ENCODE results near the gene KDM4B. TPM values are rescaled to one million over a fixed set of nuclear protein-coding genes. Genes with fewer than 3 reads are reported as not detected.

KDM4B gene
- total RNA-seq, 1 experiment from 2014 or later, result 7.2 TPM

DNA sequence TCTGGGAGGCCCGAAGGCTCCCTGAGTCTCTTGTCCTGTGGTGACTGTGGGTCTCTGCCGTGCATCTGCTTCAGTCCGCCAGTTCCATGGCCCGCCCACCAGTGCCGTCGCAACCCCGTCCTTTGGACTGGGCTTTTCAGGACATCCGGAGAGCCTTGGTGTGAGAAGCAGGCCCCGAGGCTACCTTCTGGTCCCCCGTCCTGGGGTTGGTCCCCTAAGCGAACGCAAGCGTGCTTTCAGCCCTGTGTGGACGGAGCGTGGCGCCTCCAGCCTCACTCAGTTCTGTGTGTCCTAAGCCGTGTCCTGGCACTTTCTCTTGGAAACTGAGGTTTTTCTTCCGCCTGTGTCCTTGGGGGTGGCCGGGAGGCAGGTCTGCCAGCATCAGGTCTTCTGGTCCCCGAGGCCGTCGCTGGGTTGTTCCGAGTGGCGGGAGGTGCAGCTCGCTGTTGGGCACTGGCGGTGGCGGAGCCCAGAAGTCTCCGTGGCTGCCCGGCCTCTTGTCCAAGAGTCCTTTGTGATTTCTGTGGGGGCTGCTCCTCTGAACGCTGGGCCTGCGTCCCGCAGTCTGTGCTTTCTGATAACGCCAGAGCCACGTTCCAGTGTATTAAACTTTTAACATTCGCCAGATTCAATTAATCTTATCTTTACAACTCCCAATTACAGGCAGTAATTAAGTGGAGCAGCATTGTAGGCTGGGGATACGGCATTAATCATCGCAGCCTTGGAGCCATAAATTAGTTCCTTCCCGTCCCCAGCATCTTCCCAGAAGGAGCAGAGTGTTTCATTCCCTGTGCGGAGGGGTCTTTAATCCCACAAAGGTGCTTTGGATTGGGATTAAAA is 99.5 kb downstream of the KDM4B start:
- DNase-seq (ENCODE audit: low spot score), result no peak

DNA sequence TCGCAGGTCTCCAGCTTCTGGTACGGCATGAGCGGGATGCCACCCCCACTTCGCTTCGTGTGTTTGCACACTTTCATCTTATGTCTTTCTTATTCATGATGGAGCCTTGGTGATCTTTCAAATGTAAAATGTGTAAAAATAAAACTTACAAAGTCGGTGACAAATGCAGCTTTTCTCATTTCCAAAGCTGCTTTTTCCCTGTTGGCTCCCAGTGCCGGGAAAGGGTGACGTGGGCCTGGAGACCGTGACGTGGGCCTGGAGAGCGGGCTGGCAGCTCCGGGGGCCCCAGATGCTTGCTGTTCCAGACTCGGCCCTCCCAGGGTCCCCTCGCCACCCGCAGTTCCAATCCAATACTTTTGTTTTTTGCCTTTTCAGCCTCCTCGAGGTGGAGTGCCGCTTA is 101.4 kb downstream of the KDM4B start:
- DNase-seq (ENCODE audit: low spot score), result no peak

DNA sequence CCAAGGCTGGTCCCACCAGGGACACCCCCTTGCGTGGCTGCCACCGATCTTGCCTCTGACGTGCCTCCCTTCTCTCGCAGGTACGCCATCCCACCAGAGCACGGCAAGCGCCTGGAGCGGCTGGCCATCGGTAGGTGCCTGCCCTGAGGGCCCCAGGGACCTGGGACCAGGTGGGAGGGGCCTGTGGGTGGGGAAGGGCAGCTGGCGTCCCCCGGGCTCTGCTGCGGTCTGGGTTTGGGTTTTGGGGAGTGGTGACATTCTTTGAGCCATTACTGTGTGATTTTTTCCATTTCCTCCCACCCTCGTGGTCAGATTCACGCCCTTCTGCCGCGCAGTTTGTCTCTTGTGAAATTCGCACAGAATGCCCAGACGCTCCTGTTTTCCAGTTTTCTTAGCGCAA is 102.0 kb downstream of the KDM4B start:
- no peak for DNase-seq (ENCODE audit: low spot score)

DNA sequence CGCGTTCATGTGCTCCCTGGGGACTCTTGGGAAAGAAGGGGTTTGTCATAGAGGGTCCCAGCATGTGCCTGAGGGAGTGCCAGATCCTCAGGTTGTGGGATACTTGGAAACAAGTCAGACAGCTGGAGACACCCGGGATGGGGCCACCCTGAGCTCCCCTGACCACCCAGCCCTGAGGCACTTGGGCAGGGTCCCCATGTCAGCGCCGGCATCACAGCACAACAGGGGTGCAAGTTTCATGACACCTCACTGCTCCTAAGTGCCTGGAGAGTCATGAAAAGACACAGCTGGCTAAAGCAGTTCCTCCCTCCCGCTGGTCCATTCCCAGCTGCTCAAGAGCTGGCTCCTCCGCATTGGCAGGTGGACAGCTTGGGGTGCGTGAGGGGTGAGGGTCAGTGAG is 102.7 kb downstream of the KDM4B start:
- DNase-seq (ENCODE audit: low spot score), result no peak

DNA sequence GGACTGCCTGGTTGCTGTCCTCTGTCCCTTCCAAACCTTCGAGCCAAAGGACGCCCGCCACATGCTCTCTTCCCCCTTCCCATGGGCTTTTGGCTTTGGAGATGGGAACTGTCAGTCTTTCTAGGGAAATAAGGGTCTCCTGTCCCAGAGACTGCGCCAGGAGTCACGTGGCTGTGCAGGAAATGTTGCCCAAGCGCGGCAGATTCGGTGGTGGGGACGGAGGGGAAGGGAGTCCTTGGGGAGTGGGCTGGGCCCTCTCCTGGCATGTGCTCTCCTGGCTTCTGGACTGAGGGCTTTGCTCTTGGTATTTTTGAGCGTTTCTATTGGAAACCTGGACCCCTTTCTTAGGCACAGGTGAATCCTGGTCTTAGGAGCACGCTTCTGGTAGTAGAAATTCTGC is 103.2 kb downstream of the KDM4B start:
- DNase-seq (ENCODE audit: low spot score), result no peak

DNA sequence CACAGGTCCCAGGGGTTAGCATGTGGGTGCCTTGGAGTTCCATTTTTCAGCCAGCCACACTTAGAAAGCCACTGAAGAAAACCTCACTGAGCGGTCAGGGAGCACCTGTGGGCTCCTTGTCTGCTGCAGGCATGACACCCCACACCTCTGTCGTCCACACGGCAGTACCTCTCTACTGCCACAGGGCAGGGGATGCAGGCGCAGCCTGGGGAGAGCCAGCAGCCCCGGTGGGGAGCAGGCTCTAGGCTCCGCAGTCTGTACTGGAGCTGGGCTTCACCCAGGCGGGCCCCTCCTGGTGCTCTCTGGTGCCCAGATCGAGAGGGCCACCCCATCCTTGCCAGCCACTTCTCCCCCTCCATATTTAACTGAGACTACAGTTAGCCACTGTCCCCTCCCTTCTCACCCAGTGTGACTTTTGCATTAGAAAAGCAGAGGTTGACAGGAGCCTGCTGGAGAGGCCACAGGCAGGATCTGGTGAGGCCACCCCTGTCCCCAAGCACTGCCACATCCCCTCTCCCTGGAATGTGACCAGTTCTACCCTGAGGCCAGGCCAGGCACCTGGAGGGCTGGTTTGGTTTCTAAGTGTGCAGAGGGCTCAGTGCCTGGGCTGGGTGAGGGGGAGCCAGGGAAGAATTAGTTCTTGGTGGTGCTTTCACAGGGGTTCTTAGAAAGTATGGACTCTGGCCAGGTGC is 104.4 kb downstream of the KDM4B start:
- no peak for DNase-seq (ENCODE audit: low spot score)

DNA sequence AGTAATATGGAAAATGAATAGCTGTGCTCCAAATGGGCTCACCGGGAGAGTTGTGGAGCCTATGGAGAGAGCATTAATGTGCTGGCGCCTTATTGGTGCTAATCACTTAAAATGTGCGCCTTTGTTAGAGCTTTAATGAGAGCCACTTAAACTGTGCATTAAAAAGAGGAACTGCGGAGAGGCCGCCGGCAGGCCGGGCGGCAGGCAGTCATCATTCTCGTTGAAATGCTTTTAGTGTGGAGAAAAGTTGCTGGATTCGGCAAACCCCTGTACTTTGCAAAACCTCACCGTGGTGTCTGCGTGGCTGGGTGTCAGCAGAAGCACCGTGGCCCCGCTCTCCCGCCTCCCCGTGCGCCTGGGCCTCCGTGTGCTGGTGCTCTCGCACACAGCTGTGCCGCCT is 105.5 kb downstream of the KDM4B start:
- DNase-seq (ENCODE audit: low spot score), result no peak

DNA sequence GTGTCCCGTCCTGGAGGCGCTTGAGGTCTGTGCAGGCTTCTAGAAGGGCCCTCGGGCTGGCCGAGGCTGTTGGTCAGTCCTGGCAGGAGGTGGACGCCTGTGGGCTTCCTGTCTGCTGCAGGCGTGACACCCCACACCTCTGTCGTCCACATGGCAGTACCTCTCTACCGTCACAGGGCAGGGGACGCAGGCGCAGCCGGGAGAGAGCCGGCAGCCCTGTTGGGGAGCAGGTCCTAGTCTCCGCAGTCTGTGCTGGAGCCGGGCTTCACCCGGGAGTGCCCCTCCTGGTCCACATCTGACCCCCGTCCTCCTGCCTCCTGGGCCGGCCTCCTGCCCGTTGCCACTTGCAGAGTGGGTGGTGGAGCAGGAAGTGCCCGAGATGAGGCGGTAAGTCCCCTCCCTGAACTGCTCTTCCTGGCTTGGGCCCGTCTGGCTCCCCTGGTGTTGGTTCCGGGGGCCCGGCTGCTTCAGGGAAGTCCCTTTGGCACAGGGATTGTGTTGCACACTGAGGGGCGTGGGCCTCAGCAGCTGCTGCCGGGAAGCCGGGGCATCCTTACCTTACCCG is 106.0 kb downstream of the KDM4B start:
- no peak for DNase-seq (ENCODE audit: low spot score)

DNA sequence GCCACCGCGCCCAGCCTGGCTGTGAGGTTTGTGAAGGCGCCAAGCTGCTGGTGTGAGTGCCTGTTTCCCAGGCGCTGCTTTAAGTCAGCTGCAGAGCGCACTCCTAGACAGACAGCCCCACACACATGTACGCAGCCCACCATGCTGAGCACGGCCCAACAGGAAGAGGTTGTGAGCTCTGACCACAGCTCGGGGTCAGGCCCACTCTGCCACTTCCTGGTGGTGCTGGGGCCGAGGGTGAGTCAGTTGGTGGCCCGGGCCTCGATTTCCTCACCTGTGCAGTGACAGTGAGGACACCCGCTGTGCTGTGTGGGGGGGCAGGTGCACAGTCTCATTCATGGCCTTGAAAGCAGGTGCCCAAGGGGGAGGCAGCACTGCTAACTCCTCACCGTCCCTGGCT is 106.7 kb downstream of the KDM4B start:
- DNase-seq (ENCODE audit: low spot score), result no peak

DNA sequence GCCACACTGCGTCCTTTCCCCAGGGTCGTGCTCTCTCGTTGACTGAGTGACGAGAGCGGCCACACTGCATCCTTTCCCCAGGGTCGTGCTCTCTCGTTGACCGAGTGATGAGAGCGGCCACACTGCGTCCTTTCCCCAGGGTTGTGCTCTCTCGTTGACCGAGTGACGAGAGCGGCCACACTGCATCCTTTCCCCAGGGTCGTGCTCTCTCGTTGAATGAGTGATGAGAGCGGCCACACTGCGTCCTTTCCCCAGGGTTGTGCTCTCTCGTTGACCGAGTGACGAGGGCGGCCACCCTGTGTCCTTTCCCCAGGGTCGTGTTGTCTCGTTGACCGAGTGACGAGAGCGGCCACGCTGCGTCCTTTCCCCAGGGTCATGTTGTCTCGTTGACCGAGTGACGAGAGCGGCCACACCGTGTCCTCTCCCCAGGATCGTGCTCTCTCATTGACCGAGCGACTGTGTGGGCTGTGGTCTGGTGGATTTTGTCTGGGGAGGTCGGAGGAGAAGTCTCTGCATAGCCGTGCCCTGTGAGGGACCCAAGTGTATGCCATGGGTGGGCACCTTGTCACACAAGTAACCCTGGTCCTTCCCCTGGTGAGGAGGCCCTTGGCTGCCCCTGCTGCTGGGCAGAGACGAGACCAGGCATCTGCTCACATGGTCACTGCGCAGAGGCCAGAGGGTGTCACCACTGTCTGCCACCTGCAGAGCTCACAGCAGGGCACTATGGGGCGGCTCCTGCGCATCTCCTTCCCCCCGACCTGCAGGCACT is 107.7 kb downstream of the KDM4B start:
- DNase-seq (ENCODE audit: low spot score), result no peak

DNA sequence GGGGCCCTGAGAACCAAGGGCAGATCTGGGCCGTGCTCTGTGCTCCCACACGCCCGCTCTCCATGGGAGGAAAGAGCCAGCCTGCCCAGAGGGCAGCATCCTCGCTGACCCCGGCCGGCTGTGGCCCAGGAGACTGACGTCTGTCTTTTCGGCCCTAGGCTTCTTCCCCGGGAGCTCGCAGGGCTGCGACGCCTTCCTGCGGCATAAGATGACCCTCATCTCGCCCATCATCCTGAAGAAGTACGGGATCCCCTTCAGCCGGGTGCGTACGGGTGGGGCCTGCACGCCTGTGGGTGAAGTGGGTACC is 108.2 kb downstream of the KDM4B start:
- DNase-seq (ENCODE audit: low spot score), result no peak

DNA sequence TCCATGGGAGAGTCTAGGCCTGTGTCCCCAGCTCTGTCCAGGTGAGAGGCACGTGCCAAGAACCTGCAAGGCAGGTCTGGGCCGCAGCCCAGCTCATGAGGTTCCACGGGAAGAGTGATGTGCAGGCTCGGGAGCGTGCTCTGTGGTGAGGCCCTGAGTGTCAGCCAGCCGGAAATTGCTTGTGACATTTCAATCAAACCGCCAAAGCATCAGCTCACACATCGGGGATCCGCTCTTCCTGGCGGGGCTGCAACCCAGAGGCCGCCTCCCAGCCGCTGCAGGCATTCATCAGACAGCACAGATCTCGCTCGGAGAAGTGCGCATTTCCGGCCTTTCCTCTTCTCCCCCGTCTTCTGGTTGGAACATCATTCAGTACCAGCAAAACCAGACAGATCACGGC is 109.3 kb downstream of the KDM4B start:
- DNase-seq (ENCODE audit: low spot score), result no peak

DNA sequence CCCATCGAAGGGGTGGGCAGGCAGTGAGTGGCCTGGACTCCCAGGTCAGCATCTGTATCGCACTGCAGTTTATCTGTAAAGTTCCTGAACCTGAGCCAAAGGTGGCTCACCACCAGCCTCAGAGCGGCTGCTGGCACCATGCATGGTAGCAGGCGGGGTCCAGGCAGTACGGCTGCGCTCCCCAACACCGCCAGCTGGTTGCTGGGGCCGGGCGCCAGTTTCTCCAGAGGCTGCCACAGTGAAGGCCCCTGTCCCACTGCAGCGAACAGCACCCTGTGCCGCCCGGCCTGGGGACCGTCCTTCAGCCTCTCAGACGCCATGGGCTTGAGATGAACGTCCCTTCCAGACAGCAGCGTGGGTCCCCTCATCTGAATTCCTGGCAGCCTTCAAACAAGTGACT is 109.8 kb downstream of the KDM4B start:
- DNase-seq (ENCODE audit: low spot score), result no peak

DNA sequence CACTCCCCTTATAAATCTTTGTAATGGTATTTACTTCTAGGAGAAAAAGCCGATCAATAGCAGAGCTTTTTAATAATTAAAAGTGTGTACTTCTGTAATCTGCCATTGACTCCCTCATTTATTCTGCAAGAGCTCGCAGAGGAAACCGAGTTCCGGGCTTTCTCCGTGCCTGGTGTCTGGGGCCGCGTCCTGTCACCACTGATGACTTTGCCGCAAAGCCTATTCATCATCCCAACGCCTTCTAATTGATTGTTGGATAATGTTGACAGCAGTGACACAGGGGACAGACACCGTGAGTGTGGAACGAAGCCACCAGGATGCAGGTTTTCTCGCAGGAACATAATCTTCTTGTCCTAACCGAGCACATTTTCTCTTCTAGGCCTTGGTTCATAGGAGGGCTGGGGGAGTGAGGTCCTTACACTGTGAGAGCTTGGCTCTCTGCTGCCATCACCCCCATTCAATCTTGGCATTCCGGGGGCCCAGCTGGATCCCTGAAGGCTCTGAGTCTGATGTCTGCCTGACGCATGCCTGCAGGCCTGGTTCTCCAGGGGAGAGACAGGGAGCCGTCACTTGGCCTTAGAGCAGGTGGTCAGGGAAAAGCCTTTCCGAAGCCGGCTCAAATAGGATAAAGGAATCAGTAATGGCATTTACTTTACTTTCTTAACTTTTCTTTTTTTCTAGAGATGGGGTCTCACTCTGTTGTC is 110.3 kb downstream of the KDM4B start:
- DNase-seq (ENCODE audit: low spot score), result no peak

DNA sequence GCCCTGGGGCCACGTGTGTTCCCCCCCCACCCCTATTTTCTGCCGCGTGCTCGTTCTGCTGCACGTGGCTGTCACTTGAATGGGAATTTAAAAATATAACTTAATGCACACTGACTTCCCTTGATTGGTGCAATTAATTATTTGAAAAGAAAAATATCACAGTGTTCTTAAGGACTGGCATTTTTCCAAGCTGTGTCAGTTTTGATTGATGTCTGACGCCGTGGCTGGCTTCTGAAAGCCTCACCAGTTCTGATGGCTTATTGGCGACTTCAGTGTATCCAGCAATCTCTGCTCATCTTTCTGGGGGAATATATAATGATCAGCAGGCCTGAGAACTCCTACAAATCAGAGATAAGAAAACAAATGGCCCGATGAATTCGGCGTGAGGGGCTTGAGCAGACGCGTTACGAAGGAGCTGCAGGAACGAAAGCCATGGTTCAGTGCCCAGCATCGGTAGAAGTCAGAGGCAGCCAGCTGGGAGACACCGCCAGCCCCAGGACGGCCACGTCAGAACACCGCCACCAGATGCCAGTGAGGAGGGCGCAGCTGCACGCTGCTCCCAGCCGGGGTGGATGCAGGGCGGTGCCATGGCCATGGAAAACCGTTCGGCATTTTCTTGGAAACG is 111.2 kb downstream of the KDM4B start:
- no peak for DNase-seq (ENCODE audit: low spot score)

DNA sequence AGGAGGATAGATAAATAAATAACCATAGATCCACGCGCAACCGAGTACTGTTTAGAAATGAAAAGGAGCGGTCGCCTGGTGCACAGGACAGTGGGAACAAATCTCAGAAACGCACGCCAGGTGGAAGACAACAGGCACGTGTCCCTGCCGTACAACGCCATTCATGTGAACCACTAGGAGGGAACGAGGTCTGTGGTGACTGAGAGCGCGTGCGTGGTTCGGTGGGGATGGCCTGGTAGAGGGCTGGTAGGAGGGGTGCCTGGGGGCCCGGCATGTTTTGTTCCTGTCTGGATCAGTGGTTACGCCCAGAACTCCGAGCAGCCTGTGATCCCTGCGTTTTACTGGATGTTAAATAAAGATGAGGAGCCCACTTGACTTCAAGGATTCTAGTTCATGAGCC is 111.9 kb downstream of the KDM4B start:
- no peak for DNase-seq (ENCODE audit: low spot score)

DNA sequence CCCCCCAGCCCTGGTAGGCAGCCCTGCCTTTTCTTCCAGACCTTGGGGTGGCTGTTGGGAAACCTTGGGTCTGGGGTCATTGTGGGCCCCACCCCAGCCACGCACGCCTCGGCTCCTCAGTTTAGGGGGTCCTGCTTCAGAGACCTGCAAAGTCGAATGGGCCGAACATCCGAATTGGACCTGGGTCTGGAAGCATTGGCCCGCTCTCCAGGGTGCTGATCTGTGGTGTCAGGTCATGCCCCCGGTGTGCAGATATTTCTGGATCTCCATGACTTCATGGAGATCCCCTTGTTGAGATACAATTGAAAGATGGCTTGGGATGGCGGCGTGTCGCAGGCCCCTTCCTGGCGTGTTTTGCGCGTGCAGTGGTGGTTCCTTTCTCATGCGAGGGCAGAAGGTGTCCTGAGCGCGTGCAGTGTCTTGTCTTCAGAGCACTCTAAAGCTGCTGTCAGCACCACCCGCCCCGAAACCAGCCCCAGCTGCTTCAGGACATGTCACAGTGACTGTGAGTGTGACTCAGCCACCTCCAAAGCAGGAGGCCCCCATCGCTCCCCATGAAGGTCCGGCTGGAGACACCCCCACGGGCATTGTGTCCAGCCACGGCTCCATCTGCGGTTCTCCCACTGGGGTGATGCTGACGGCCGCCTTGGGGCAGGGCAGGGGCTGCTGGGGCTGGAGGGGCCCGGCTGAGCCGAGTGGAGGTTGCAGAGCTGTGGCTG is 112.7 kb downstream of the KDM4B start:
- no peak for DNase-seq (ENCODE audit: low spot score)

DNA sequence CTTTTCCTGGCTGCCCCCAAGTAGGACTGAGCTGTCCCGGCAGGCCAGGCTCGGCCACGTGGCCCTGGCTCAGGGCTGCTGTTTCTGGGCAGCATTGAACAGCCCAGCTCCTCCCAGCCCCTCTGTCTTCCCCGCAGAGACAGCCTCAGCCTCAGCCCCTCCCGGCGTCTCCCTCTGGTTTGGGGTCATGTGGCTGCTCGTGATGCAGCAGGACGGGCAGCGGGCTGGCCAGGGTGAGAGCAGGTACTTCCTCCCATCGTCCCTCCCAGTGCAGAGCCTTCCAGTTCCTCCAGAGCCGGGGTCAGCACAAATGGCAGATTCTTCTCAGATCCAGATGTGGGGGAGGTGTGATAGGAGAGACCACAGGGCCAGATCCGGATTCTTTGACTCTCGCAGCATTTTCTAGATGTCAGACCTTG is 114.6 kb downstream of the KDM4B start:
- DNase-seq (ENCODE audit: low spot score), result no peak

DNA sequence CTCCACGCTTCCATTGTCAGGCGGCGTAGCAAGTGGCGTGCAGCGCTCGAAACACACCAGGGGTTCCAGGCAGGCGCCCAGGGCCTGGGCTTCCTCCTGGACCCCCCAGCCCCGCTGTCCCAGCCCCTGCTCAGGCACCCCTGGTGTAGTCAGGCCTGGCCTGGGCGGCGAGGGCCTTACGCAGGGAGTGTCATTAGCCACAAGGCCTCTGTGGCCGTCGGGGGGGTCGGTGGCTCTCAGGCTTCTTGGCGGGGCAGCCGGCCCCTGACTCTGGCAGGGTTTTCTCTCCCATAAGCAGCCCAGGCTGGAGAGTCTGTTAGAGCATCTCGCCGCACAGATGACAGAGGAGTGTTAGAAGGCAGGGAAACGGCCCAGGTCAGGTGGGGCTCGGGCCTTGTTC is 116.7 kb downstream of the KDM4B start:
- no peak for DNase-seq (ENCODE audit: low spot score)

DNA sequence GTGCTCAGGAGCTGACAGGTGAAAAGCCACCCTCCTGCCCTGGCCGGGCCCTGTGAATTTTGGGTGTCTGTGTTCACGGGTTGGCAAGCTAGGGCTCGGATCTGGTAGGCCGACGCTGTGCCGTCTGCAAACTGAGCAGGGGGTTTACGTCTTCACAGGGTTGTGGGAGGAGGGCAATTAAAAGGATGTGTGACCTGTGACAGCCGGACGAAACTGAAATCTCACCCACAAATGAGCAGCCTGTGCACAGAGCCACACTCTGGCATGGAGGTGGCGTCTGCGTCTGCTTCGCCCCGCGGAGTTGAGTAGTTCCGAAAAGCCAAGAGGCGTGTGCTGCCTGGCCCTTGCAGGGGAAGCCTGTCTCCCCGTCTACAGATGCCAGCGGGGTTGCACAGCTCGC is 117.3 kb downstream of the KDM4B start:
- DNase-seq (ENCODE audit: low spot score), result no peak

Measured in H4 (cell line).